Right lobe of liver (tissue), 4 donors: ENCODE measurements around the gene SPTBN5.

Source experiments
- POLR2A ChIP-seq: fragments of 450-650 bp; IDR thresholded peaks from one replicate; pipeline ENCODE4 v1.6.1; 2017; ENCODE audit warnings: antibody characterized with exemption, mild to moderate bottlenecking
- TF ChIP-seq, protein P1 (sequence below), 4 donors: fragments of 200-600 bp in 3 of 4; fragments of 450-650 bp in 1 of 4; IDR thresholded peaks; one replicate each; pipeline versions ENCODE4 v1.5.1 to v1.8.0; 2016 to 2022; ENCODE audit warnings: antibody characterized with exemption in 4 of 4, mild to moderate bottlenecking in 2 of 4
- donor health status: DM: no; HTN: no; CAD: no.
- donor health status: DM: no; HTN: no; CAD: no.
- donor health status: DM: no; HTN: yes; CAD: no.

DNA sequence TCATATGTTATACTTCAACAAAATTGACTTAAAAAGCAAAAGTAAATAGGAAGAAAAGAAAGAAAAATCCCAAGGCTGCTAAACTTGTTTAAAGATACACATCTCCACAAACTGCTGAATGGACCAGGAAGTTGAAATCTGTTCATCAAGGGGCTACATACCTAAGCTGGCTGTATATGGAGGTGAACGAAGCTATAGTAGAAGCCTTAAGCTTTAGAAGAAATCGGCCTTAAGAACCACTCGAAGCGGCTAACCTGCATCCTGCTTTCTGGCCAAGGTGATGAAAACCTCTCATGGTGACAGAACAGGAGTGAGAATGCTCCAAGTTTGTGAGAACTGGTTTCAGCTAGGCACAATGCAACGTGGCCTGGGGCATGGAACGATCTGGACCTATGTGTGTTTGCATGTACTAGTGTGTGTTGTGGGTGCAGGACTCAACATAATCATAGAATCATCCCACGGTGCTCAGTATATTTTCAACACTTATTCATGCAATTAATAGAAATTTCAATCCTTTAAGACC is 31.3 kb upstream of the SPTBN5 start:
- TF ChIP-seq, protein P1, sequence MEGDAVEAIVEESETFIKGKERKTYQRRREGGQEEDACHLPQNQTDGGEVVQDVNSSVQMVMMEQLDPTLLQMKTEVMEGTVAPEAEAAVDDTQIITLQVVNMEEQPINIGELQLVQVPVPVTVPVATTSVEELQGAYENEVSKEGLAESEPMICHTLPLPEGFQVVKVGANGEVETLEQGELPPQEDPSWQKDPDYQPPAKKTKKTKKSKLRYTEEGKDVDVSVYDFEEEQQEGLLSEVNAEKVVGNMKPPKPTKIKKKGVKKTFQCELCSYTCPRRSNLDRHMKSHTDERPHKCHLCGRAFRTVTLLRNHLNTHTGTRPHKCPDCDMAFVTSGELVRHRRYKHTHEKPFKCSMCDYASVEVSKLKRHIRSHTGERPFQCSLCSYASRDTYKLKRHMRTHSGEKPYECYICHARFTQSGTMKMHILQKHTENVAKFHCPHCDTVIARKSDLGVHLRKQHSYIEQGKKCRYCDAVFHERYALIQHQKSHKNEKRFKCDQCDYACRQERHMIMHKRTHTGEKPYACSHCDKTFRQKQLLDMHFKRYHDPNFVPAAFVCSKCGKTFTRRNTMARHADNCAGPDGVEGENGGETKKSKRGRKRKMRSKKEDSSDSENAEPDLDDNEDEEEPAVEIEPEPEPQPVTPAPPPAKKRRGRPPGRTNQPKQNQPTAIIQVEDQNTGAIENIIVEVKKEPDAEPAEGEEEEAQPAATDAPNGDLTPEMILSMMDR (IDR thresholded peaks at IDR 0.05) = no peak
- no peak for TF ChIP-seq POLR2A
